Measurements from ENCODE around the gene NUDT1.

The NUDT1 gene

DNA sequence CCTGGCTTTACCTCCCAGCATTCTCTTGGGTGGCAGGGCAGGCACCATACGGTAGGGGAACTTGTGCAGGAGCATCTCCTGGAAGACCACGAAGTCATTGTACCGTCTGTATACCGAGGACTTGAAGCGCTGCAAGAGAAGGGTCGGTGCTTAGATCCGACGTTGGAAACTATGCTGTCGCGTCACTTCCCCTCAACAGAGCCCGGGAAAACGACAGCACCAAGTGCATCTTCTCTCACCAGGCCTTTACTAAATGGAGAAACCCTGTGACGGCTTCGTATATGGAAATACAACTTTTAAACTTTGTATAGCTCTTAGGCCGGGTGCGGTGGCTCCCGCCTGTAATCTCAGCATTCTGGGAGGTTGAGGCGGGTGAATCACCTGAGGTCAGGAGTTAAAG, 33.1 kb downstream of the NUDT1 start:
- peaks cover 7% of the 10 kb centered on the region; the same call in 1 of the 2 replicates for H3K4me1 ChIP-seq (ENCODE audit: insufficient read depth, low read length)
- WGBS = 93% methylated on average over 18 of the region's 18 CpGs
- no peak overlapping the region for H3K4me3 ChIP-seq (ENCODE audit: low read length)
- peaks cover 23% of the 10 kb centered on the region; the same call in 1 of the 2 replicates for H3K36me3 ChIP-seq (ENCODE audit: insufficient read depth, low read length)
- H3K9me3 ChIP-seq (ENCODE audit: insufficient read depth, low read depth, low read length) = no peaks in the 10 kb centered on the region
- no peak overlapping the region for H3K9ac ChIP-seq (ENCODE audit: low read depth, low read length)
- no peaks in the 10 kb centered on the region for H3K27me3 ChIP-seq (ENCODE audit: insufficient read depth, low read length)
- no peak overlapping the region for H3K27ac ChIP-seq (ENCODE audit: low read depth, low read length)

DNA sequence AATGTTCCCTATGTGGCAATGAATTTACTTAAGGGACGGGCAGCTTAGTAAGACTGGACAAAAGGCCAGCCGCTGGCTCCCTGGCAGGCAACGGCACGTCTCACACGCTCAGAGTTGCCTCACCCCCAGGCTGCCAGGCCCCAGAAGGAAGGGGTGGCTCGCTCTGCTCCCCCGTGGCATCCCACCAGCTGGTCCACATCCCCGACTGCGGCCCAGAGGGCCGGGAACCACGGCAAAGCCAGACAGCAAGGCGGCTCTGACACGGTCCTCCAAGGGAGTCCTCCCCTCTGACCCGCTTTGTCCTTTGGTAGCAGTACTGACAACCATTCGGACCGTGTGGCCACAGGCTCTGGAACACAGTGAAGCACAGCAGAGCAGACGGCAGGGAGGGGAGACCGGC, 34.1 kb downstream of the NUDT1 start:
- WGBS = 93% methylated on average over 18 of the region's 18 CpGs
- Histone ChIP-seq H3K9ac (ENCODE audit: low read depth, low read length) (no peak overlapping the region), H3K4me3 (ENCODE audit: low read length) (no peak overlapping the region), H3K9me3 (ENCODE audit: insufficient read depth, low read depth, low read length) (no peaks in the 10 kb centered on the region), H3K36me3 (ENCODE audit: insufficient read depth, low read length) (peaks cover 20% of the 10 kb centered on the region; the same call in 1 of the 2 replicates), H3K27me3 (ENCODE audit: insufficient read depth, low read length) (no peaks in the 10 kb centered on the region), H3K4me1 (ENCODE audit: insufficient read depth, low read length) (no peaks in the 10 kb centered on the region), H3K27ac (ENCODE audit: low read depth, low read length) (no peak overlapping the region)

GRCh38 chr7:2278026-2278425, 36.0 kb downstream of the NUDT1 start:
- Histone ChIP-seq H3K36me3 (ENCODE audit: insufficient read depth, low read length) (peaks cover 16% of the 10 kb centered on the region; the same call in 1 of the 2 replicates), H3K27me3 (ENCODE audit: insufficient read depth, low read length) (no peaks in the 10 kb centered on the region), H3K27ac (ENCODE audit: low read depth, low read length) (no peak overlapping the region), H3K9ac (ENCODE audit: low read depth, low read length) (no peak overlapping the region), H3K9me3 (ENCODE audit: insufficient read depth, low read depth, low read length) (no peaks in the 10 kb centered on the region), H3K4me1 (ENCODE audit: insufficient read depth, low read length) (0 out of 2 replicates have a peak, but pooled peaks cover 5% of the 10 kb centered on the region), H3K4me3 (ENCODE audit: low read length) (no peak overlapping the region)
- 90% methylated on average over 11 of the region's 11 CpGs for WGBS

DNA sequence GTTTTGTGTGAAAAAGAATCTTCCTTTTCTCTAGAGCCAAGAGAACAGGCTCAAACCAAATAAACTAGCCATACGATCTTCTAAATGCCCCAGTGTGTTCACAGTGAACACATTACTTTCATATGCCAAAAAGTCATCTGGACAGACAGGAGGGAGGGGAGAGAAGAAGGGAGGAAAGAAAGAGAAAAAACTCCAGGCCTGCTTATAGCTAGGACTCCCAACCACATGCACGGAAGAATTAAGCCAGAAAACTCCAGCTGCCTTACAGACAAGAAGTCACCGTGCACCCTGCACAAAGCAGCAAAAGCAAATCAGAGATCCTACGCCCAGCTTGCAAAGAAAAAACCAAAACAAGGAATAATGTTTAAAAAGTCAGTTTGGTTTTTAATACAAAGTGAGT, 37.9 kb downstream of the NUDT1 start:
- Histone ChIP-seq H3K27me3 (ENCODE audit: insufficient read depth, low read length) (no peaks in the 10 kb centered on the region), H3K4me3 (ENCODE audit: low read length) (no peak overlapping the region), H3K36me3 (ENCODE audit: insufficient read depth, low read length) (peaks cover 9% of the 10 kb centered on the region; the same call in 1 of the 2 replicates), H3K9ac (ENCODE audit: low read depth, low read length) (no peak overlapping the region), H3K4me1 (ENCODE audit: insufficient read depth, low read length) (0 out of 2 replicates have a peak, but pooled peaks cover 5% of the 10 kb centered on the region), H3K27ac (ENCODE audit: low read depth, low read length) (no peak overlapping the region), H3K9me3 (ENCODE audit: insufficient read depth, low read depth, low read length) (no peaks in the 10 kb centered on the region)
- 94% methylated on average over 3 of the region's 4 CpGs for WGBS

GRCh38 chr7:2280424-2280823, 38.4 kb downstream of the NUDT1 start:
- 0 out of 2 replicates have a peak, but pooled peaks cover 5% of the 10 kb centered on the region for H3K4me1 ChIP-seq (ENCODE audit: insufficient read depth, low read length)
- no peaks in the 10 kb centered on the region for H3K27me3 ChIP-seq (ENCODE audit: insufficient read depth, low read length)
- 90% methylated on average over 2 of the region's 2 CpGs for WGBS

DNA sequence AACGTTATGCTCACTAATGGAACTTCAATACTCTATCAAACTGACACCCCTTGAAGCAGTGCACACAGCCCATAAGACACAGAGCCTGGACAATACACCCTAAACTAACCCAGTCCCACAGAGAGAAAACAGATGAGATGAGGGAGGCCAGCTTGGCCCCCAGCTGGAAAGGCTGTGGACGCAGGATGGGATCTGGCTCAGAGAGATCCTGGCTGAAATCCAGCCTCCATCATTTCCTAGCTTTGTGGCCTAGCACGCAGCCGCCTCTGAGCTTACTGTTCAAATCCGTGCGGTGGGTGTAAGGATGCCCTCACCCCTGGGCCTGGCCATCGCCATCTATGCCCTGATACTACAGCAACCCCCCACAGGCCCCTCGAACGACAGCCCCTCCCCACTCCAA, 39.5 kb downstream of the NUDT1 start:
- Histone ChIP-seq H3K9me3 (ENCODE audit: insufficient read depth, low read depth, low read length) (no peaks in the 10 kb centered on the region), H3K4me1 (ENCODE audit: insufficient read depth, low read length) (0 out of 2 replicates have a peak, but pooled peaks cover 5% of the 10 kb centered on the region), H3K4me3 (ENCODE audit: low read length) (no peak overlapping the region), H3K27ac (ENCODE audit: low read depth, low read length) (no peak overlapping the region), H3K27me3 (ENCODE audit: insufficient read depth, low read length) (no peaks in the 10 kb centered on the region), H3K9ac (ENCODE audit: low read depth, low read length) (no peak overlapping the region), H3K36me3 (ENCODE audit: insufficient read depth, low read length) (0 out of 2 replicates have a peak, but pooled peaks cover 6% of the 10 kb centered on the region)
- WGBS = 89% methylated on average over 9 of the region's 9 CpGs

More at GRCh38 chr7:2280424-2280823, 38.4 kb downstream of the NUDT1 start:
- Histone ChIP-seq H3K27ac (ENCODE audit: low read depth, low read length) (no peak overlapping the region), H3K4me3 (ENCODE audit: low read length) (no peak overlapping the region), H3K36me3 (ENCODE audit: insufficient read depth, low read length) (0 out of 2 replicates have a peak, but pooled peaks cover 6% of the 10 kb centered on the region), H3K9ac (ENCODE audit: low read depth, low read length) (no peak overlapping the region), H3K9me3 (ENCODE audit: insufficient read depth, low read depth, low read length) (no peaks in the 10 kb centered on the region)

DNA sequence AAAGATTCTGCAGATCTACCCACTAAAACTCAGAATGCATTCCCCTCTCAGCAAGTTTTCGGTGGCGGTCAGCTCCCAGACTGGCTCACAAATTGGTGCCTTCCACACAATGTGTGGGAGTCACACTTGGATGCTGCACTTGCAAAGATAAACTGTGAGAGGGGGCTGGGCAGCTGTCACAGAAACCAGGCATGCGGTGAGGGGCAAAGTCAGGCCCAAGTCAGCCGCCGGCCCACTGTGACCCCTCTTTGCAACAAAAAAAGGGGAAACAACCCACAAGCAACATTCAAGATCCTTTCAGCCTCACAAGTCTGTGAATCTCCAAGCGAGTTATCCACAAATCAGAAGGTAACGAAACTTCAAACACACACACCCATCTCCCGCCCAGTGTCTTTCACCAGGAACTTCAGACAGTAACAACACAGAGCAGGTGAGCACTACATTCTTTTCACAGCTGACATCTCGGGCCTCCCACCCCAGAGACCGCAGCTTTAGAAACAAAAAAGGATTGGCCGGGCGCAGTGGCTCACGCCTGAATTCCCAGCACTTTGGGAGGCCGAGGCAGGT, 40.2 kb downstream of the NUDT1 start:
- WGBS = 78% methylated on average over 14 of the region's 14 CpGs
- Histone ChIP-seq H3K9me3 (ENCODE audit: insufficient read depth, low read depth, low read length) (no peaks in the 10 kb centered on the region), H3K36me3 (ENCODE audit: insufficient read depth, low read length) (0 out of 2 replicates have a peak, but pooled peaks cover 3% of the 10 kb centered on the region), H3K27ac (ENCODE audit: low read depth, low read length) (no peak overlapping the region), H3K4me1 (ENCODE audit: insufficient read depth, low read length) (0 out of 2 replicates have a peak, but pooled peaks cover 5% of the 10 kb centered on the region), H3K4me3 (ENCODE audit: low read length) (no peak overlapping the region), H3K27me3 (ENCODE audit: insufficient read depth, low read length) (no peaks in the 10 kb centered on the region), H3K9ac (ENCODE audit: low read depth, low read length) (no peak overlapping the region)

- H3K27ac ChIP-seq (ENCODE audit: low read depth, low read length) = no peak overlapping the region
- H3K9ac ChIP-seq (ENCODE audit: low read depth, low read length) = no peak overlapping the region
- 0 out of 2 replicates have a peak, but pooled peaks cover 5% of the 10 kb centered on the region for H3K4me1 ChIP-seq (ENCODE audit: insufficient read depth, low read length)
- no peak overlapping the region for H3K4me3 ChIP-seq (ENCODE audit: low read length)
- 88% methylated on average over 20 of the region's 20 CpGs for WGBS
- no peaks in the 10 kb centered on the region for H3K9me3 ChIP-seq (ENCODE audit: insufficient read depth, low read depth, low read length)
- no peaks in the 10 kb centered on the region for H3K36me3 ChIP-seq (ENCODE audit: insufficient read depth, low read length)
- H3K27me3 ChIP-seq (ENCODE audit: insufficient read depth, low read length) = no peaks in the 10 kb centered on the region
Measured at GRCh38 chr7:2283074-2283473, 41.0 kb downstream of the NUDT1 start.

DNA sequence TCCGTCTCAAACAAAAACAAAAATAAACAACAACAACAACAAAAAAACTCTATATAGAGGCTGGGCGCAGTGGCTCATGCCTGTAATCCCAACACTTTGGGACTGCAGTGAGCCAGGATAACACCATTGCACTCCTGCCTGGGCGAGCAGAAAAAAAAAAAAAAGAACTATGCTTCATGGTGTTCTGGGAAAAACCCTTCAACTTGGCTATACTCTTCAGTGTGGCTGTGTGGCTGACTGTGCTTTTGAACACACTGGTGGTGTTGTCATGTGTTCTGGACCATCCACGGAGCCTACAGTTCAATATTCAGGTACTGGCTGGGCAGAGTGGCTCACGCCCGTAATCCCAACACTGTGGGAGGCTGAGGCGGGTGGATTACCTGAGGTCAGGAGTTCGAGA, 45.7 kb downstream of the NUDT1 start:
- Histone ChIP-seq H3K27me3 (ENCODE audit: insufficient read depth, low read length) (no peaks in the 10 kb centered on the region), H3K36me3 (ENCODE audit: insufficient read depth, low read length) (no peaks in the 10 kb centered on the region), H3K9ac (ENCODE audit: low read depth, low read length) (no peak overlapping the region), H3K4me3 (ENCODE audit: low read length) (no peak overlapping the region), H3K4me1 (ENCODE audit: insufficient read depth, low read length) (no peaks in the 10 kb centered on the region), H3K9me3 (ENCODE audit: insufficient read depth, low read depth, low read length) (no peaks in the 10 kb centered on the region), H3K27ac (ENCODE audit: low read depth, low read length) (no peak overlapping the region)
- WGBS = 91% methylated on average over 8 of the region's 8 CpGs

DNA sequence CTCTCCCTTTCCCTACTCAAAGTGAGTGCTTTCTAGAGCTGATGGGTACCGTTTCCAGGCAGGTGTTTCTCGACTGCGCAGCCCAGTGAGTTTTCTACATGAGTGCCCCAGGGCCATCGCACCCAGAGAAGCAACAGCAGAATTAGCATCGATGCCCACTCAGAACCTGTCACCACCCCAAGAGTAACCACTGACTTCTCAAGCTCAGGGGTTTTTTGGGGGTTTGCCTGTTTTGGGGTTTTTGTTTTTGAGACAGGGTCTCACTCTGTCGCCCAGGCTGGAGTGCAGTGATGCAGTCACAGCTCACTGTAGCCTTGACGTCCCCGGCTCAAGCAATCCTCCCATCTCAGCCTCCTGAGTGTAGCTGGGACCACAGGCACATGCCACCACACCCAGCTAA, 46.5 kb downstream of the NUDT1 start:
- Histone ChIP-seq H3K27ac (ENCODE audit: low read depth, low read length) (no peak overlapping the region), H3K27me3 (ENCODE audit: insufficient read depth, low read length) (no peaks in the 10 kb centered on the region), H3K36me3 (ENCODE audit: insufficient read depth, low read length) (no peaks in the 10 kb centered on the region), H3K9ac (ENCODE audit: low read depth, low read length) (no peak overlapping the region), H3K4me3 (ENCODE audit: low read length) (no peak overlapping the region), H3K4me1 (ENCODE audit: insufficient read depth, low read length) (no peaks in the 10 kb centered on the region), H3K9me3 (ENCODE audit: insufficient read depth, low read depth, low read length) (no peaks in the 10 kb centered on the region)
- WGBS = 96% methylated on average over 8 of the region's 8 CpGs

GRCh38 chr7:2289111-2289586, 47.1 kb downstream of the NUDT1 start:
- Histone ChIP-seq H3K9ac (ENCODE audit: low read depth, low read length) (no peak overlapping the region), H3K36me3 (ENCODE audit: insufficient read depth, low read length) (no peaks in the 10 kb centered on the region), H3K4me3 (ENCODE audit: low read length) (no peak overlapping the region), H3K4me1 (ENCODE audit: insufficient read depth, low read length) (no peaks in the 10 kb centered on the region), H3K9me3 (ENCODE audit: insufficient read depth, low read depth, low read length) (no peaks in the 10 kb centered on the region), H3K27me3 (ENCODE audit: insufficient read depth, low read length) (no peaks in the 10 kb centered on the region), H3K27ac (ENCODE audit: low read depth, low read length) (no peak overlapping the region)
- WGBS = 93% methylated on average over 20 of the region's 20 CpGs
